Astrocyte (in vitro differentiated cells and primary cell): Measurements from ENCODE around the gene ASF1A. TPM values are rescaled to one million over a fixed set of nuclear protein-coding genes. Genes with fewer than 3 reads are reported as not detected.

Source experiments
- DNase-seq: peaks from one replicate; pipeline ENCODE4 v3.0.0-alpha.2; 2010; ENCODE audit warnings: low read depth
- FAIRE-seq: peaks from 2 replicates; lab custom pipeline; 2011; peaks lifted over from hg19 to GRCh38; lab: Jason Lieb, UNC
- H2AFZ ChIP-seq: 2 replicates; pipeline ENCODE4 v1.6.0; 2012; ENCODE audit warnings: low read depth, low read length, inconsistent platforms
- H3K27ac ChIP-seq: 2 replicates; pipeline ENCODE4 v1.5.1; 2011; ENCODE audit warnings: low read depth, low read length, inconsistent platforms
- H3K27me3 ChIP-seq: 2 replicates; pipeline ENCODE4 v1.6.0; 2011; ENCODE audit warnings: low read length, inconsistent platforms; ENCODE audit not compliant: insufficient read depth
- H3K36me3 ChIP-seq: 2 replicates; pipeline ENCODE4 v1.5.1; 2011; ENCODE audit warnings: low read length, inconsistent platforms; ENCODE audit not compliant: insufficient read depth
- H3K4me1 ChIP-seq: 2 replicates; pipeline ENCODE4 v1.5.1; 2011; ENCODE audit warnings: low read length, inconsistent platforms; ENCODE audit not compliant: insufficient read depth
- H3K4me2 ChIP-seq: 2 replicates; pipeline ENCODE4 v1.6.0; 2012; ENCODE audit warnings: low read length, inconsistent platforms
- H3K4me3 ChIP-seq: 2 replicates; pipeline ENCODE4 v1.5.1; 2011; ENCODE audit warnings: low read depth, mild to moderate bottlenecking, low read length, inconsistent platforms; ENCODE audit not compliant: insufficient read depth
- H3K79me2 ChIP-seq: 2 replicates; pipeline ENCODE4 v1.6.0; 2012; ENCODE audit warnings: mild to moderate bottlenecking, low read length, inconsistent platforms; ENCODE audit not compliant: insufficient read depth
- H3K9ac ChIP-seq: 2 replicates; pipeline ENCODE4 v1.6.0; 2012; ENCODE audit warnings: mild to moderate bottlenecking, low read length, inconsistent platforms
- H3K9me3 ChIP-seq: 2 replicates; pipeline ENCODE4 v1.5.1; 2012; ENCODE audit warnings: low read depth, mild to moderate bottlenecking, low read length, inconsistent platforms; ENCODE audit not compliant: insufficient read depth
- H4K20me1 ChIP-seq: 2 replicates; pipeline ENCODE4 v1.6.0; 2012; ENCODE audit warnings: low read length, inconsistent platforms; ENCODE audit not compliant: insufficient read depth
- H3K27ac Mint-ChIP-seq: one replicate; pipeline ENCODE4 v1.8.0; 2021; ENCODE audit warnings: mild to moderate bottlenecking, mixed read lengths; ENCODE audit not compliant: unreplicated experiment
- H3K27me3 Mint-ChIP-seq: one replicate; pipeline ENCODE4 v1.8.0; 2021; ENCODE audit warnings: low read depth, mixed read lengths; ENCODE audit not compliant: unreplicated experiment
- H3K36me3 Mint-ChIP-seq: one replicate; pipeline ENCODE4 v1.8.0; 2021; ENCODE audit warnings: low read depth, mixed read lengths; ENCODE audit not compliant: unreplicated experiment
- H3K4me1 Mint-ChIP-seq: one replicate; pipeline ENCODE4 v1.8.0; 2021; ENCODE audit warnings: low read depth, mixed read lengths; ENCODE audit not compliant: unreplicated experiment
- H3K4me3 Mint-ChIP-seq: one replicate; pipeline ENCODE4 v1.8.0; 2021; ENCODE audit warnings: mild to moderate bottlenecking, moderate library complexity, mixed read lengths; ENCODE audit not compliant: unreplicated experiment
- H3K9me3 Mint-ChIP-seq: one replicate; pipeline ENCODE4 v1.8.0; 2021; ENCODE audit warnings: mild to moderate bottlenecking, mixed read lengths; ENCODE audit not compliant: unreplicated experiment
- CTCF ChIP-seq: IDR thresholded peaks from 2 replicates; pipeline ENCODE4 v1.5.1; 2011; ENCODE audit warnings: low read depth, mild to moderate bottlenecking, inconsistent platforms, low read length, moderate library complexity; ENCODE audit not compliant: insufficient read depth
- EZH2 ChIP-seq: IDR thresholded peaks from 2 replicates; pipeline ENCODE4 v1.6.1; 2012; ENCODE audit warnings: mild to moderate bottlenecking, low read length, inconsistent platforms; ENCODE audit not compliant: insufficient read depth
- total RNA-seq: library from RNA; stranded (reverse); gene quantifications from 2 replicates; pipeline ENCODE4 v1.2.1, GENCODE V29; 2021

ASF1A gene
- total RNA-seq, 1 donor from 2014 or later, result 35.7 TPM

- no peaks in the 10 kb centered on the region for H3K27me3 Mint-ChIP-seq
- DNase-seq, result no peak
- FAIRE-seq, result no peak
- H3K4me2 ChIP-seq, result no peak overlapping the region
- no peaks in the 10 kb centered on the region for H3K9me3 ChIP-seq
- no peak overlapping the region for H2AFZ ChIP-seq
- no peaks in the 10 kb centered on the region for H3K36me3 ChIP-seq
- H3K9ac ChIP-seq, result no peak overlapping the region
- TF ChIP-seq CTCF, result no peak
- TF ChIP-seq EZH2, result no peak
- H3K4me1 ChIP-seq, result no peaks in the 10 kb centered on the region
- no peaks in the 10 kb centered on the region for H3K79me2 ChIP-seq
- H3K4me1 Mint-ChIP-seq, result no peaks in the 10 kb centered on the region
- peaks cover 6% of the 10 kb centered on the region for H3K36me3 Mint-ChIP-seq
- no peak overlapping the region for H3K27ac ChIP-seq
- H3K4me3 ChIP-seq, result no peak overlapping the region
- H3K4me3 Mint-ChIP-seq, result no peak overlapping the region
- H3K9me3 Mint-ChIP-seq, result peaks cover 3% of the 10 kb centered on the region
- no peaks in the 10 kb centered on the region for H3K27me3 ChIP-seq
- no peaks in the 10 kb centered on the region for H4K20me1 ChIP-seq
- no peak overlapping the region for H3K27ac Mint-ChIP-seq
These were observed 46.8 kb downstream of the ASF1A start for GRCh38 chr6:118940770-118941169.

GRCh38 chr6:118945217-118945616, 51.3 kb downstream of the ASF1A start:
- Histone ChIP-seq H3K9ac (no peak overlapping the region), H3K9me3 (no peaks in the 10 kb centered on the region), H3K79me2 (no peaks in the 10 kb centered on the region), H3K4me3 (no peak overlapping the region), H3K27me3 (no peaks in the 10 kb centered on the region), H2AFZ (no peak overlapping the region), H3K36me3 (no peaks in the 10 kb centered on the region), H3K4me1 (no peaks in the 10 kb centered on the region), H3K4me2 (no peak overlapping the region), H3K27ac (no peak overlapping the region), H4K20me1 (no peaks in the 10 kb centered on the region)
- DNase-seq, result no peak
- Mint-ChIP-seq H3K27ac (no peak overlapping the region), H3K36me3 (peaks cover 3% of the 10 kb centered on the region), H3K27me3 (no peaks in the 10 kb centered on the region), H3K4me1 (no peaks in the 10 kb centered on the region), H3K4me3 (no peak overlapping the region), H3K9me3 (peaks cover 3% of the 10 kb centered on the region)
- FAIRE-seq, result no peak
- TF ChIP-seq CTCF (no peak), EZH2 (no peak)

- no peaks in the 10 kb centered on the region for H3K9me3 Mint-ChIP-seq
- H3K27me3 Mint-ChIP-seq, result no peaks in the 10 kb centered on the region
- no peaks in the 10 kb centered on the region for H3K36me3 Mint-ChIP-seq
- Histone ChIP-seq H3K79me2 (no peaks in the 10 kb centered on the region), H3K4me3 (no peak overlapping the region), H3K4me2 (no peak overlapping the region), H3K27me3 (no peaks in the 10 kb centered on the region), H3K9me3 (no peaks in the 10 kb centered on the region), H3K9ac (no peak overlapping the region), H3K36me3 (no peaks in the 10 kb centered on the region), H3K4me1 (no peaks in the 10 kb centered on the region), H3K27ac (no peak overlapping the region), H2AFZ (no peak overlapping the region), H4K20me1 (no peaks in the 10 kb centered on the region)
- H3K4me3 Mint-ChIP-seq, result no peak overlapping the region
- TF ChIP-seq CTCF (no peak), EZH2 (no peak)
- H3K27ac Mint-ChIP-seq, result no peak overlapping the region
- FAIRE-seq, result peak; percentile 20
- no peak for DNase-seq
- no peaks in the 10 kb centered on the region for H3K4me1 Mint-ChIP-seq
These were observed 58.7 kb downstream of the ASF1A start for GRCh38 chr6:118952683-118953082.
